ENCODE data around the gene ADD2. TPM values are rescaled to one million over a fixed set of nuclear protein-coding genes. Genes with fewer than 3 reads are reported as not detected.

ADD2 gene
- total RNA-seq, 1 donor from 2014 or later: 4.8 TPM

- H3K27me3 Mint-ChIP-seq (ENCODE audit: low read depth, unreplicated experiment): peaks cover 70% of the 10 kb centered on the region
Measured at GRCh38 chr2:70790136-70790828, 22.3 kb upstream of the ADD2 start, which contains the start of gene FIGLA. Gene FIGLA, minus strand, starts transcription at chr2:70790643. Its CDS starts 5 bp downstream, at chr2:70790638.

GRCh38 chr2:70789304-70790135 is 21.5 kb upstream of the ADD2 start:
- H3K27me3 Mint-ChIP-seq (ENCODE audit: low read depth, unreplicated experiment): peaks cover 70% of the 10 kb centered on the region
- H3K4me1 Mint-ChIP-seq (ENCODE audit: low read depth, unreplicated experiment): peaks cover 6% of the 10 kb centered on the region
- H3K4me1 ChIP-seq (ENCODE audit: insufficient read depth, low read length): no peaks in the 10 kb centered on the region
- peak overlapping the region; percentile 74 for H3K4me3 Mint-ChIP-seq (ENCODE audit: unreplicated experiment)
- H3K36me3 Mint-ChIP-seq (ENCODE audit: low read depth, unreplicated experiment): no peaks in the 10 kb centered on the region
- peaks cover 62% of the 10 kb centered on the region for H3K27me3 ChIP-seq (ENCODE audit: insufficient read depth, low read length)
- H3K79me2 ChIP-seq (ENCODE audit: insufficient read depth, low read length): no peaks in the 10 kb centered on the region
- H3K9me3 Mint-ChIP-seq (ENCODE audit: unreplicated experiment): peaks cover 8% of the 10 kb centered on the region
- H3K27ac Mint-ChIP-seq (ENCODE audit: unreplicated experiment): peak overlapping the region; percentile 44
- H3K36me3 ChIP-seq (ENCODE audit: insufficient read depth, low read length): no peaks in the 10 kb centered on the region
- DNase-seq (ENCODE audit: low read depth) (peak; percentile 32), FAIRE-seq (no peak)
- H3K9ac ChIP-seq (ENCODE audit: low read length): no peak overlapping the region
- peak overlapping the region; percentile 45 for H3K4me3 ChIP-seq (ENCODE audit: insufficient read depth, low read depth, low read length)
- no peaks in the 10 kb centered on the region for H4K20me1 ChIP-seq (ENCODE audit: insufficient read depth, low read length)
- peak overlapping the region; percentile 77 for H3K4me2 ChIP-seq (ENCODE audit: low read length)
- no peak overlapping the region for H3K27ac ChIP-seq (ENCODE audit: low read depth, low read length)
- TF ChIP-seq EZH2 (IDR thresholded peaks at IDR 0.05; ENCODE audit: insufficient read depth, low read length) (no peak), CTCF (IDR thresholded peaks at IDR 0.05; ENCODE audit: insufficient read depth, low read depth, low read length) (peak; percentile 53)
- H2AFZ ChIP-seq (ENCODE audit: low read depth, low read length): no peak overlapping the region
- no peaks in the 10 kb centered on the region for H3K9me3 ChIP-seq (ENCODE audit: insufficient read depth, low read depth, low read length)

More at GRCh38 chr2:70790136-70790828, 22.3 kb upstream of the ADD2 start, which contains the start of gene FIGLA:
- Histone ChIP-seq H3K9me3 (ENCODE audit: insufficient read depth, low read depth, low read length) (no peaks in the 10 kb centered on the region), H3K36me3 (ENCODE audit: insufficient read depth, low read length) (no peaks in the 10 kb centered on the region), H3K27me3 (ENCODE audit: insufficient read depth, low read length) (peaks cover 69% of the 10 kb centered on the region), H3K9ac (ENCODE audit: low read length) (no peak within 1 kb of the TSS), H3K4me1 (ENCODE audit: insufficient read depth, low read length) (no peaks in the 10 kb centered on the region), H3K4me3 (ENCODE audit: insufficient read depth, low read depth, low read length) (peak within 1 kb of the TSS; percentile 45), H3K79me2 (ENCODE audit: insufficient read depth, low read length) (no peaks in the 10 kb centered on the region), H4K20me1 (ENCODE audit: insufficient read depth, low read length) (no peaks in the 10 kb centered on the region), H2AFZ (ENCODE audit: low read depth, low read length) (peak within 1 kb of the TSS; percentile 41), H3K27ac (ENCODE audit: low read depth, low read length) (no peak within 1 kb of the TSS), H3K4me2 (ENCODE audit: low read length) (peak within 1 kb of the TSS; percentile 77)
- peak within 1 kb of the TSS; percentile 44 for H3K27ac Mint-ChIP-seq (ENCODE audit: unreplicated experiment)
- FAIRE-seq (no peak), DNase-seq (ENCODE audit: low read depth) (no peak)
- no peaks in the 10 kb centered on the region for H3K36me3 Mint-ChIP-seq (ENCODE audit: low read depth, unreplicated experiment)
- H3K4me1 Mint-ChIP-seq (ENCODE audit: low read depth, unreplicated experiment): peaks cover 6% of the 10 kb centered on the region
- H3K4me3 Mint-ChIP-seq (ENCODE audit: unreplicated experiment): peak within 1 kb of the TSS; percentile 74
- TF ChIP-seq CTCF (IDR thresholded peaks at IDR 0.05; ENCODE audit: insufficient read depth, low read depth, low read length) (no peak), EZH2 (IDR thresholded peaks at IDR 0.05; ENCODE audit: insufficient read depth, low read length) (peak; percentile 95)
- H3K9me3 Mint-ChIP-seq (ENCODE audit: unreplicated experiment): peaks cover 8% of the 10 kb centered on the region
